Stimulated activated CD8-positive, alpha-beta memory T cell treated with anti-CD3 and anti-CD28 coated beads, Interleukin-4, amount 100 ng/mL, for 24 hours (primary cell): ENCODE data around the gene AMOTL1.

ENCODE experiments used
- DNase-seq: peaks from one replicate; pipeline ENCODE4 v3.0.0-alpha.2; 2020; ENCODE audit warnings: low read depth

Gene AMOTL1

DNA sequence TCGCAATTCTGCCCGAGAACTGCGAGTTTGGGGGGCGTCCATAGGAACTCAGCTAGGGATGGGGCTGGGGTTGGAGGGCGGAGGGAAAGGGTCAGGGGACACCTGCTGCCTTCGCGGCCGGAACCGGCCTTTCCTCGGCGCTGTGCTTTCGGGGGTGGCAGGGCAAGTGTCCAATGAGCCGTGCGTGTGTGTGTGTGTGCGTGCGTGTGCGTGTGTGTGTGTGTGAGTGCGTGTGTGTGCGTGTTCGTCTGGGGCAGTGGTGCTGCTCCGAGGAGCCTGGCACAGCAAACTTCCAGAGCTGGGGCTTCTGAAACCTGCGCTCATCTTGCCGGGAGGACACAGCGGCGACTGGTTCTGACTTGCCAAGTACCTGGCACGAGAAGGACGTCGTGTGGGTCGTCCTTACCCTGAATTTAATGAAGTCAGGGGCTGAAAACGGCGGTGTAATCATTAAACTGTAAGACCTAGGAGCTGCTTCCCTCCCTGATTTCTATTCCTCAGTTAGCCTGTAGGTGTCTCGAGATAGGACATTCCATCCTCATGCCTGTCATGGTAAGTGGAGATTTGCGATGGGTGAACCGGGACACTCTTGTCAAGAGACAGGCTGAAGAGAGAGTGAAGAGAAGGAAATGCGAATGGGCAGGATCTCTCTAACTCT, 27.0 kb upstream of the AMOTL1 start:
- DNase-seq: no peak

DNA sequence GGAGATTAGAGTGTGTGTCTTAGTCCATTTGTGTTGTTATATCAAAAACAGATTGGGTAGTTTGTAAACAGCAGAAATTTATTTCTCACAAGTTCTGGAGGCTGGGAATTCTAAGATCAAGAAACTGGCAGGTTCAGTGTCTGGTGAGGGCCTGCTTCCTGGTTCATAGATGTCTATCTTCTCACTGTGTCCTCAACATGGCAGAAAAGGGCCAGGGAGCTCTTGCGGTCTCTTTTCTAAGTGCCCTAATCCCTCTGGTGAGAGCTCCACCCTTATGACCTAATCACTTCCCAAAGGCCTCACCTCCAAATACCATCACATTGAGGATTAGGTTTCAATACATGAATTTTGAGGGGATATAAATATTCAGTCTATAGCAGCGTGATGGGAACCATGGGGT, 25.5 kb upstream of the AMOTL1 start:
- DNase-seq: no peak

- no peak for DNase-seq
These were observed 21.4 kb upstream of the AMOTL1 start for GRCh38 chr11:94746721-94747120.

GRCh38 chr11:94747146-94747545, 21.0 kb upstream of the AMOTL1 start:
- DNase-seq: no peak

DNA sequence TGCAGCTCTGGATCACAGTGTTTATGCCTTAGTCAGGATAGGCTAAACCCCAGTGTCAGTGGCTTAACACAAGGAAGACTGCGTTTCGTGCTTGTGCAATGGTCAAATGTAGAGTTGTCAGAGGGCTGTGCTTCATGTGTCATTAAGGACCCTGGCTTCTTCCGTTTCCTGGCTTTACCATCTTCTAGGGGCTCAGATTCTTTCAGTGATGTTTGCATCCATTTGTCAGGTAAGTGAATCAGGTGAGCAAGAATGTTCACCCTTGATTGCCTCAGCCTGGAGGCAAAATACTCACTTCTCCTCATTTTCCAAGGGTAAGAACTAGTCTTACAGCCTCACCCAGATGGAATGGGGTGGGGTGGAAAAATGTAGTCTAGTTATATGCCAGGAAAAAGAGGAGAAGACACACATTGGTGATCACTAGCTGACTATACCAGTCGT, 20.5 kb upstream of the AMOTL1 start:
- no peak for DNase-seq

DNA sequence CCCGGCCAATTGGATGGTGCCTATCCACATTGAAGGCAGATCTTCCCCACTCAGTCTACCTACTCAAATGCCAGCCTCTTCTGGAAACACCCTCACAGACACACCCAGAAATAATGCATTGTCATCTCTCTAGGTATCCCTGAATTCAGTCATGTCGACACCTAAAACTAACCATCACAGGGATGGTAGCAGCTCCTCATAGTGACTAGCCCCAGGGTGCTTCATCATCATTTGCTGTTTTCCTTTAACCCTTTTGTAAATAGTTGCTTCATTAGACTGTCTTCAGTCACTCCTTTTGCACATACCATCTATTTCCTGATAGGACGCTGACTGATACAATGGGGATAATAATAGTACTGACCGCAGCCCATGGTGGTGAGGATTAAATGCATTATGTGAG, 18.8 kb upstream of the AMOTL1 start:
- DNase-seq: no peak

- no peak for DNase-seq
These were observed 17.6 kb upstream of the AMOTL1 start for GRCh38 chr11:94750319-94751217.

DNA sequence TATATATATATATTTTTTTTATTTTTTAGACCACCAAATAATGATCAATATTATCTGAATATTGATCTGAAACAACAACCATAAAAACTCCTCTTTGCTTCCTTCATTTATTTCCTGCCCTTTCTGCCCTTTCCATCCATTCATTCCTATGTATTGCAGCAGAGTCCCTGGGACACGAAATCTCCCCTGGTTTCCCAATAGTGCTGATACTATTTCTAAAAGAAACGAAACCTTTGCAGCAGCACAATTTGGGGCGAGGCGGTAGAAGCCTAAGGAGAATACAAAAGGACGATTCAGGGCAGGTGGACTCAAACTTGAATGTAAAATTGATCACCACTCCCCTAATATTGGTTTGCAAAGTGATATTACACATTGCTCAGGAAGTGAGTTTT, 16.9 kb upstream of the AMOTL1 start:
- DNase-seq: no peak

- no peak for DNase-seq
These were observed 16.4 kb upstream of the AMOTL1 start for GRCh38 chr11:94751786-94752185.

DNA sequence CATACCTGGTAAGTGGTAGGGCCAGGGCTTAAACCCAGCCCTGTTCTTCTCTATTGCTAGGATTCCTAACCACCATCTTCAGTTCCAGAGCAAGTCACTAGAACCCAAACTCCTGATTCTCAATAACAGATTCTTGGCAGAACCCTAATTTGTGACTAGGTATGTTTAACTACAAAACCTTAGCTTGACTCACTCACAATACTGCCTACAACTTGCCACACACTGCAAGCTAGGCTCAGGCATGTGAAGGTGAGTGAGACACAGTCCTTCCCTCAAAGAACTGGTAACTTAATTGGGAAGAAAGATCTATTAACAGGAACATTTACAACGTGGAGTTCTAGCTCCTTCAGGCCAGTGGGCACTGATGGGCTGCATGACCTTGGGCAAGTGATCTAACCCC, 14.5 kb upstream of the AMOTL1 start:
- no peak for DNase-seq

DNA sequence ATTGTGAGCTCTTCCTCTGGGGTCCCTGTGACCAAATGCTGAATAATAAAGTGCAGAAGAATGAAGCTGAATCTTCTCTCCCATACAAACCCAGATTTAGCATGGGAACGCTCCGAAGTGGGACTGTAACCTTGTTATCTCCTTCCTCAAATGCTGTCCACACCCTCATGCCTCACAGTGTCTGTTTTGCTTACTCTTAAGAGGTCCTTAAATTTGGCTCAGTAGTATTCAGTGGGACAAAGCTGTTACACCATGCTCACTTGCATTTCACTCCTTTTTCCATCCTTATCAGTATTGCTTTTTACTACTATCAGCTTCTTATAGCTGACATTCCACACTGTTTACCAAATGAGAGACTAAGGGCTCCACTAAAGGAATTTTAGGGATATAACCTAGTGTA, 13.8 kb upstream of the AMOTL1 start:
- DNase-seq: no peak

DNA sequence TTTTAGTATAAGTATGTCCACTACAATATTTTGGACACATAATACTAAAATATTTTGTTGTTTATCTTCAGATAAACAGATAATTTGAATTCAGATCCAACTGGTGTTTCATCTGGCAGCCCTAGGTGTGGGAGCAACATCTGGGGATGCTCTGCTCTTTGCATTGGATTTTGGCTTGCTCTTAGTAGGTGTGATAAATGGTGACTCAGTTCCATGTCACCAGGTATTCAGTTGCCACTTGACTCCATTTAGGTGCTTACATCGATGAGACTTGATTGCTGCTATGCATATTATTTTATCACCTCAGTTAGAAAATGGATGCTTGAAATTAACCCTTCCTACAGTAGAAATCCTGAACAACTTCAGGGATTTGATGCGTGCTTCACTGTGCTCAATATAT, 13.3 kb upstream of the AMOTL1 start:
- DNase-seq: no peak

- no peak for DNase-seq
These were observed 12.7 kb upstream of the AMOTL1 start for GRCh38 chr11:94755494-94755893.

- no peak for DNase-seq
These were observed 11.0 kb upstream of the AMOTL1 start for GRCh38 chr11:94757037-94757735.

DNA sequence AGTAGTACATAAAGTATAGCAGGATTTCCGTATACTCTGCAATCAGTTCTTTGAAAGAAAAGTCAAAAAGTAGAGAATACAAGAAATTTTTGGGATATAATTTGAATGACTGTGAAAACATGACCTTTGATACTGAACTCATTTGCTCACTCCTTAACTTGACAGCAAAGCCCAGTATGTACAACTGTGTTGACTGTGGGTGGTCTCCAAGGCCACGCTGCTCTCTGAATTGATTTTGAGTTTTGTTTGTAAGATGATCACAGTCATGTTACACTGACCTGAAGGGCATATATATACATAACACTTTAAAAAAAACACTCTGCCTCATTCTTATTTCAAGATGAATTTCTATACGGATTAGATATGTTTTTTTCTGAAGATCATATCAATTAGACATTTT, 9.5 kb upstream of the AMOTL1 start:
- no peak for DNase-seq

GRCh38 chr11:94759522-94759921, 8.6 kb upstream of the AMOTL1 start:
- no peak for DNase-seq

GRCh38 chr11:94760296-94760695, 7.9 kb upstream of the AMOTL1 start:
- no peak for DNase-seq

DNA sequence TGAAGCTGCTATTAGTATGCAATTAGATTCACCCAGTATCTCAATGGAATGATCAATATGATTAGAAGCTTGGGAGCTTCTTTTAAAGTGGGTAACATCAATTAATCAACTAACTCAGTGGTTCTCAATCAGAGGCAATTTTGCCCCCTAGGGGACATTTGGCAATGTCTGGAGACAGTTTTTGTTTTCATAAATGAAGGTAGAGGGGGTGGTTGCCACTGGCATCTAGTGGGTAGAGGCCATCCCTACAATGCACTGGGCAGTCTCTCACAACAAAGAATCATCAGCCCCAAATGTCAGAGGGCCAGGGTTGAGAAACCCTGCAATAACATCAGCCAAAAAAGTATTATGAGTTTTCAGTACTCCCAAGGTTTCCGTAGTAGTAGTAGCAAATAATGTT, 5.9 kb upstream of the AMOTL1 start:
- DNase-seq: no peak

DNA sequence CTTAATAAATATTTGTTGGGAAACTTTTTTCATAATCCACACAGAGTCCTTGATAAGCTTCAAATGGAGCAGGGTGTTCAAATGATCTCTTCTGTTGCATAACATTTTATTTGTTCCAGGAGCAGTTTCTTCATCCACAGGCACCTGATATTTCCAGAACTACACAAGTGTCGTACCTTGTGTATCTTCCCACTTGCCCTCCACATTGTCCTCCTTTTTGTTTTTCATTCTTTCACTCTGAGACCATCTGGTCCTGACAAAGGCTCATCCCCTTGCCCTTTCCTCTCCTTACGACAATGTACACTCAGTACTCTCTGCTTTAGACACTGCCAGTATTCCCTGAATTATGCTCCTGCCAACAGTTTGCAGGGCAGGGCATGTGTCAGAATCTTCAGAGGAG, 5.2 kb upstream of the AMOTL1 start:
- no peak for DNase-seq

- DNase-seq: no peak
These were observed 1.4 kb upstream of the AMOTL1 start for GRCh38 chr11:94766713-94767206.

DNA sequence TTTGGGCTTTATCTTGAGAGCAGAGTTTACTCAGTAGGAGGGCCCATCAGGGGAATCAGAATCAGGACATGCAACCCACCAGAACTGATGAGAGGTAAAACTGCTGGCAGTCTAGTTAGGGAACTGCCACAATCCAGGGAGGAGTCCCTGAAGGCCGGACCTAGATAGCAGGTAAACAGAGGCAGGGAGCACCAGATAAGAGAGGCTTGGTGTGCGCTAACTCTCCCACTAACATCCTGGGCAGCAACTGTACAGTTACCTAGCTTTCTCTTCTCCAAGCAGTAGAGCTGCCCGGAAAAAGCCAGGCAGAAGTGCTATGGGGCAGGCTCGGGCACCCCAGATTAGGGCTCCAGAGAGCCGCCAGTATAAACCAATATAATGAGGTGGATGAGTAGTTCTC, 865 bp upstream of the AMOTL1 start:
- no peak for DNase-seq

GRCh38 chr11:94768602-94769541, 716 bp downstream of the AMOTL1 start:
- no peak for DNase-seq
